ENCODE measurements around the gene MYO6. TPM values are rescaled to one million over a fixed set of nuclear protein-coding genes. Genes with fewer than 3 reads are reported as not detected.

Gene MYO6
- polyA plus RNA-seq, 1 experiment, result 13.7 TPM

- Histone ChIP-seq H3K27ac (ENCODE audit: low read depth, low read length) (no peak overlapping the region), H3K4me3 (ENCODE audit: low read depth, low read length) (peak overlapping the region; percentile 58), H3K9me3 (ENCODE audit: control insufficient read depth, insufficient read depth, low read length) (no peaks in the 10 kb centered on the region; the same call in 1 of the 2 replicates), H3K27me3 (ENCODE audit: control insufficient read depth, insufficient read depth, low read length) (peaks cover 10% of the 10 kb centered on the region)
- CTCF ChIA-PET, result interaction anchor here (0.5 to 3.1 kb wide), 16 partner anchors 10 to 1531 kb away, joined by 3 to 42 read pairs (median 6); no protein-coding TSS in a partner anchor
- POLR2A ChIA-PET, result interaction anchor here (1.0 kb wide), 1 partner anchor 80 kb away, joined by 3 read pairs; no protein-coding TSS in a partner anchor
- TF ChIP-seq, protein P1, sequence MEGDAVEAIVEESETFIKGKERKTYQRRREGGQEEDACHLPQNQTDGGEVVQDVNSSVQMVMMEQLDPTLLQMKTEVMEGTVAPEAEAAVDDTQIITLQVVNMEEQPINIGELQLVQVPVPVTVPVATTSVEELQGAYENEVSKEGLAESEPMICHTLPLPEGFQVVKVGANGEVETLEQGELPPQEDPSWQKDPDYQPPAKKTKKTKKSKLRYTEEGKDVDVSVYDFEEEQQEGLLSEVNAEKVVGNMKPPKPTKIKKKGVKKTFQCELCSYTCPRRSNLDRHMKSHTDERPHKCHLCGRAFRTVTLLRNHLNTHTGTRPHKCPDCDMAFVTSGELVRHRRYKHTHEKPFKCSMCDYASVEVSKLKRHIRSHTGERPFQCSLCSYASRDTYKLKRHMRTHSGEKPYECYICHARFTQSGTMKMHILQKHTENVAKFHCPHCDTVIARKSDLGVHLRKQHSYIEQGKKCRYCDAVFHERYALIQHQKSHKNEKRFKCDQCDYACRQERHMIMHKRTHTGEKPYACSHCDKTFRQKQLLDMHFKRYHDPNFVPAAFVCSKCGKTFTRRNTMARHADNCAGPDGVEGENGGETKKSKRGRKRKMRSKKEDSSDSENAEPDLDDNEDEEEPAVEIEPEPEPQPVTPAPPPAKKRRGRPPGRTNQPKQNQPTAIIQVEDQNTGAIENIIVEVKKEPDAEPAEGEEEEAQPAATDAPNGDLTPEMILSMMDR (IDR thresholded peaks at IDR 0.05; ENCODE audit: low read depth, low read length), result no peak
- DNase-seq (ENCODE audit: low read depth, low spot score), result no peak
Measured at GRCh38 chr6:75935473-75935793, 186.4 kb downstream of the MYO6 start.

- Histone ChIP-seq H3K4me3 (ENCODE audit: low read depth, low read length) (no peak overlapping the region), H3K27me3 (ENCODE audit: control insufficient read depth, insufficient read depth, low read length) (peaks cover 10% of the 10 kb centered on the region), H3K27ac (ENCODE audit: low read depth, low read length) (no peak overlapping the region), H3K9me3 (ENCODE audit: control insufficient read depth, insufficient read depth, low read length) (no peaks in the 10 kb centered on the region; the same call in 1 of the 2 replicates)
- ChIA-PET POLR2A (no interaction called here), CTCF (interaction anchor here (0.5 to 0.9 kb wide), 2 partner anchors 9 to 81 kb away, joined by 3 read pairs; no protein-coding TSS in a partner anchor)
- TF ChIP-seq, protein P1 (IDR thresholded peaks at IDR 0.05; ENCODE audit: low read depth, low read length), result no peak
- DNase-seq (ENCODE audit: low read depth, low spot score), result no peak
Measured at GRCh38 chr6:75936682-75937081, 187.6 kb downstream of the MYO6 start.

DNA sequence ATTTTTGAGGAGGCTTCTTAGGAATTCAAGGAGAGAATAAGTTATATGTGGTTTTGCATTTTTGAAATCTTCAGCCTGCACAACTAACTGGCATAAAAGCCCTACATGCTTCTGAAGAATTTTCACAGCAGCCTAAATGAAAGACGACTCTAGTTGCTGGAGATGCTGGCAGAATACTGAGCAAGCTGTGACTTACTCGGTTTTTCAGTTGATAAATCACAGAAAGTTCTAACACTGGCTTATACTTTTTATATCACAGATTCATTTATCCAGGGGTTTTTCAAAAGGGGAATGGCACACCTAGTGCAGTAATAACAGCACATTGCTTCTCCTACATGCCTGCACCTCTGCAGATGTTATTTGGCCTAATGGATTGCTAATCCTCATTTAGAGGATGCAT is 188.8 kb downstream of the MYO6 start:
- peaks cover 10% of the 10 kb centered on the region for H3K27me3 ChIP-seq (ENCODE audit: control insufficient read depth, insufficient read depth, low read length)
- H3K27ac ChIP-seq (ENCODE audit: low read depth, low read length), result no peak overlapping the region
- DNase-seq (ENCODE audit: low read depth, low spot score), result no peak
- H3K4me3 ChIP-seq (ENCODE audit: low read depth, low read length), result no peak overlapping the region
- TF ChIP-seq, protein P1 (IDR thresholded peaks at IDR 0.05; ENCODE audit: low read depth, low read length), result no peak
- no peaks in the 10 kb centered on the region; the same call in 1 of the 2 replicates for H3K9me3 ChIP-seq (ENCODE audit: control insufficient read depth, insufficient read depth, low read length)
- CTCF ChIA-PET, result no interaction called here
- POLR2A ChIA-PET, result no interaction called here

- CTCF ChIA-PET, result interaction anchor here (1.6 kb wide), 1 partner anchor 1517 kb away, joined by 7 read pairs; no protein-coding TSS in a partner anchor
- no peak overlapping the region for H3K4me3 ChIP-seq (ENCODE audit: low read depth, low read length)
- H3K9me3 ChIP-seq (ENCODE audit: control insufficient read depth, insufficient read depth, low read length), result no peaks in the 10 kb centered on the region
- POLR2A ChIA-PET, result no interaction called here
- H3K27me3 ChIP-seq (ENCODE audit: control insufficient read depth, insufficient read depth, low read length), result peaks cover 6% of the 10 kb centered on the region
- no peak overlapping the region for H3K27ac ChIP-seq (ENCODE audit: low read depth, low read length)
- TF ChIP-seq, protein P1 (IDR thresholded peaks at IDR 0.05; ENCODE audit: low read depth, low read length), result no peak
- DNase-seq (ENCODE audit: low read depth, low spot score), result no peak
Measured at GRCh38 chr6:75940564-75940963, 191.5 kb downstream of the MYO6 start.

GRCh38 chr6:75941509-75941908 is 192.5 kb downstream of the MYO6 start:
- H3K4me3 ChIP-seq (ENCODE audit: low read depth, low read length), result no peak overlapping the region
- H3K27ac ChIP-seq (ENCODE audit: low read depth, low read length), result no peak overlapping the region
- POLR2A ChIA-PET, result no interaction called here
- H3K27me3 ChIP-seq (ENCODE audit: control insufficient read depth, insufficient read depth, low read length), result peaks cover 6% of the 10 kb centered on the region
- CTCF ChIA-PET, result no interaction called here
- DNase-seq (ENCODE audit: low read depth, low spot score), result no peak
- H3K9me3 ChIP-seq (ENCODE audit: control insufficient read depth, insufficient read depth, low read length), result no peaks in the 10 kb centered on the region
- TF ChIP-seq, protein P1 (IDR thresholded peaks at IDR 0.05; ENCODE audit: low read depth, low read length), result no peak
